ENCODE measurements around the gene DUSP16.

DUSP16 gene

DNA sequence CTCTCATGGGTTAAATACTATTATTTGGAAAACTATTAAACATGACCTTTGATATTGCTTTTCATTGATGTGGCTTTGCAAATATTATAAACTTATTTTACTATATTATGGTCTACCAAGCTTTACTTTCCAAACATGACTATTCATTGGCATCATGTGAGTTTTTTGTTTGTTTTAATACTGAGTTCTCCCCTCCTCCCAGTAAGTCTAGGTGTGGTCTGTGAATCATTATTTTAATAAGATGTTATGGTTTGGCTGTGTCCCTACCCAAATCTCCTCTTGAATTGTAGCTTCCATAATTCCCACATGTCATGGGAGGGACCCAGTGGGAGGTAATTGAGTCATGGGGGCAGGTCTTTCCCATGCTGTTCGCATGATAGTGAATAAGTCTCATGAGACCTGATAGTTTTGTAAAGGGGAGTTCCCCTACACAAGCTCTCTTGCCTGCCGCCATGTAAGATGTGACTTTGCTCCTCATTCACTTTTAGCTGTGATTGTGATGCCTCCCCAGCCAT lies 125.8 kb downstream of the DUSP16 start:
- peak in 1 of 3 experiments; percentile 66 for DNase-seq

DNA sequence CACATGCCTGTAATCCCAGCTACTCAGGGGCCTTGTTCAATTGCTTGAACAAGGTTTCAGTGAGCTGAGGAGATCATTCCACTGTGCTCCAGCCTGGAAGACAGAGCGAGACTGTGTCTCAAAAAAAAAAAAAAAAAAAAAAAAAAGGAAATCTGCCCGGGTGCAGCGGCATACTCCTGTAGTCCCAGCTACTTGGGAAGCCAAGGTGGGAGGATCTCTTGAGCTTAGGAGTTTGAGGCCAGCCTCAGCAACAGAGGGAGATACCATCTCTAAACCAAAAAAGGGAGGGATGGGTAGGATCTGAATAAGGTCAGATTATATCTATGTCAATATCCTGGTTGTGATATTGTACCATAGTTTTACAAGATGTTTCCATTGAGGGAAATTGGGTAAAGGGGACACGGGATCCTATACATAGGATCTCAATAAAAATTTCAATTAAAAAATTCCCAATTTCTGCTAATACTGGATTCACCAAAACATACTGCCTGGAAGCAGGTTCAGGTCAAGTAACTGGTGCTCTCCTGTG lies 129.4 kb downstream of the DUSP16 start:
- no peak for DNase-seq

GRCh38 chr12:12432364-12432763 lies 130.3 kb downstream of the DUSP16 start:
- DNase-seq: peak in 1 of 3 experiments; percentile 41

- no peak for DNase-seq
Observed at GRCh38 chr12:12428961-12429657, 133.6 kb downstream of the DUSP16 start.

- DNase-seq: no peak
Observed at GRCh38 chr12:12428047-12428446, 134.6 kb downstream of the DUSP16 start.

- DNase-seq: no peak
Observed at GRCh38 chr12:12427568-12427967, 135.1 kb downstream of the DUSP16 start.

- peak in 1 of 3 experiments; percentile 46 for DNase-seq
Observed at GRCh38 chr12:12425616-12426015, 137.0 kb downstream of the DUSP16 start.

GRCh38 chr12:12425001-12425400 lies 137.7 kb downstream of the DUSP16 start:
- peak in 1 of 3 experiments; percentile 43 for DNase-seq

Measured in NCI-H1417 (cell line).